HEK293 (cell line): ENCODE measurements around the gene PTGFRN.

Source experiments
- CTCF ChIA-PET: fragments of 350-600 bp; formaldehyde crosslinking; extraction: SDS; loops from one replicate; lab custom pipeline; 2021; ENCODE audit warnings: antibody characterized with exemption; lab: Yijun Ruan, JAX
- POLR2A ChIA-PET: fragments of 300-600 bp; formaldehyde crosslinking; extraction: SDS; loops from one replicate; lab custom pipeline; 2020; ENCODE audit warnings: antibody characterized with exemption, inconsistent platforms; lab: Yijun Ruan, JAX
- H3K27ac ChIP-seq: fragments of 200-500 bp; sonication (Bioruptor generic); 2 replicates; pipeline ENCODE4 v1.5.1; 2014; ENCODE audit warnings: low read depth, low read length, control low read depth, inconsistent platforms; ENCODE audit errors: extremely low read depth
- H3K36me3 ChIP-seq, 2 experiments: fragments of 200-500 bp in 1 of 2; sonication (Bioruptor generic) in 1 of 2; 1 replicate in 1 of 2; 2 replicates in 1 of 2; pipeline ENCODE4 v1.5.1; 2014 to 2017; ENCODE audit warnings: inconsistent platforms in 2 of 2, low read length in 2 of 2; ENCODE audit not compliant: control insufficient read depth in 2 of 2, insufficient read depth in 1 of 2
- H3K4me1 ChIP-seq: fragments of 200-500 bp; sonication (Bioruptor generic); 2 replicates; pipeline ENCODE4 v1.5.1; 2014; ENCODE audit warnings: mild to moderate bottlenecking, low read length, inconsistent platforms; ENCODE audit not compliant: control insufficient read depth, insufficient read depth
- H3K4me3 ChIP-seq: 2 replicates; pipeline ENCODE4 v1.5.1; 2011; ENCODE audit warnings: low read depth, mild to moderate bottlenecking, control low read depth, low read length, moderate library complexity
- H3K9me3 ChIP-seq: fragments of 200-500 bp; sonication (Bioruptor generic); 2 replicates; pipeline ENCODE4 v1.5.1; 2014; ENCODE audit warnings: low read depth, low read length, inconsistent platforms; ENCODE audit not compliant: control insufficient read depth, insufficient read depth
- ATF2 ChIP-seq: fragments of 450-650 bp; formaldehyde crosslinking; IDR thresholded peaks from 2 replicates; pipeline ENCODE4 v1.5.1; 2016; ENCODE audit warnings: missing biosample characterization, missing genetic modification characterization, low read depth
- FEZF1 ChIP-seq: fragments of 450-650 bp; formaldehyde crosslinking; IDR thresholded peaks from 2 replicates; pipeline ENCODE4 v1.5.1; 2016; ENCODE audit warnings: missing biosample characterization, missing genetic modification characterization
- GLIS1 ChIP-seq: fragments of 450-650 bp; formaldehyde crosslinking; IDR thresholded peaks from 2 replicates; pipeline ENCODE4 v1.5.1; 2016; ENCODE audit warnings: missing biosample characterization, missing genetic modification characterization
- PRDM10 ChIP-seq: fragments of 450-650 bp; formaldehyde crosslinking; IDR thresholded peaks from 2 replicates; pipeline ENCODE4 v1.5.1; 2016; ENCODE audit warnings: missing biosample characterization, missing genetic modification characterization
- PRDM4 ChIP-seq: fragments of 450-650 bp; formaldehyde crosslinking; IDR thresholded peaks from 2 replicates; pipeline ENCODE4 v1.5.1; 2017; ENCODE audit warnings: missing biosample characterization, missing genetic modification characterization
- ZBTB17 ChIP-seq: fragments of 450-650 bp; formaldehyde crosslinking; IDR thresholded peaks from 2 replicates; pipeline ENCODE4 v1.5.1; 2016; ENCODE audit warnings: missing biosample characterization, missing genetic modification characterization
- ZIC2 ChIP-seq: fragments of 450-650 bp; formaldehyde crosslinking; IDR thresholded peaks from 2 replicates; pipeline ENCODE4 v1.5.1; 2016; ENCODE audit warnings: missing biosample characterization, missing genetic modification characterization
- ZNF16 ChIP-seq: fragments of 450-650 bp; formaldehyde crosslinking; IDR thresholded peaks from 2 replicates; pipeline ENCODE4 v1.5.1; 2016; ENCODE audit warnings: low read depth, missing biosample characterization, missing genetic modification characterization
- ZNF335 ChIP-seq: fragments of 450-650 bp; formaldehyde crosslinking; conservative IDR thresholded peaks from 2 replicates; pipeline ENCODE4 v1.5.1; 2016; ENCODE audit warnings: missing biosample characterization, missing genetic modification characterization
- ZNF341 ChIP-seq: fragments of 450-650 bp; formaldehyde crosslinking; IDR thresholded peaks from 2 replicates; pipeline ENCODE4; 2016; ENCODE audit warnings: low read depth, missing biosample characterization, missing genetic modification characterization
- ZNF423 ChIP-seq: fragments of 450-650 bp; formaldehyde crosslinking; IDR thresholded peaks from 2 replicates; pipeline ENCODE4 v1.5.1; 2016; ENCODE audit warnings: missing biosample characterization, missing genetic modification characterization
- ZNF426 ChIP-seq: fragments of 450-650 bp; formaldehyde crosslinking; IDR thresholded peaks from 2 replicates; pipeline ENCODE4 v1.5.1; 2017; ENCODE audit warnings: missing biosample characterization, missing genetic modification characterization, mild to moderate bottlenecking, inconsistent platforms, moderate library complexity
- ZNF558 ChIP-seq: fragments of 450-650 bp; formaldehyde crosslinking; IDR thresholded peaks from 2 replicates; pipeline ENCODE4 v1.5.1; 2016; ENCODE audit warnings: missing biosample characterization, missing genetic modification characterization
- ZNF660 ChIP-seq: fragments of 450-650 bp; IDR thresholded peaks from 2 replicates; pipeline ENCODE4 v1.5.1; 2018; ENCODE audit warnings: missing biosample characterization, mild to moderate bottlenecking, missing genetic modification characterization
- ZNF692 ChIP-seq: fragments of 450-650 bp; formaldehyde crosslinking; IDR thresholded peaks from 2 replicates; pipeline ENCODE4 v1.5.1; 2016; ENCODE audit warnings: missing biosample characterization, missing genetic modification characterization

PTGFRN gene

GRCh38 chr1:116911188-116911553 is 1.5 kb downstream of the PTGFRN start:
- peaks cover 5% of the 10 kb centered on the region; the same call in 1 of the 2 replicates for H3K4me1 ChIP-seq
- no peaks in the 10 kb centered on the region for H3K9me3 ChIP-seq
- H3K4me3 ChIP-seq, result peak overlapping the region; percentile 85
- H3K36me3 ChIP-seq, result no peaks in the 10 kb centered on the region
- TF ChIP-seq PRDM10 (tag by site-specific recombination), result no peak
- TF ChIP-seq GLIS1 (tag by site-specific recombination), result peak; percentile 65; the same call in 1 of the 2 replicates
- peak; percentile 82 for TF ChIP-seq ZIC2 (tag by site-specific recombination)
- TF ChIP-seq ZNF692, result peak; percentile 68
- TF ChIP-seq, all 188 proteins: peak for 3
- CTCF ChIA-PET, result interaction anchor here (0.7 to 1.1 kb wide), 7 partner anchors 10 to 219 kb away, joined by 3 to 4 read pairs (median 3); no protein-coding TSS in a partner anchor
- H3K27ac ChIP-seq, result no peak overlapping the region
- POLR2A ChIA-PET, result interaction anchor here (0.9 to 2.9 kb wide), 3 partner anchors 20 to 149 kb away, joined by 3 to 15 read pairs (median 4); partner anchors contain the start of gene TTF2

GRCh38 chr1:116911779-116912469 is 2.2 kb downstream of the PTGFRN start:
- POLR2A ChIA-PET, result interaction anchor here (0.9 to 2.9 kb wide), 3 partner anchors 20 to 148 kb away, joined by 3 to 15 read pairs (median 4); partner anchors contain the start of gene TTF2
- CTCF ChIA-PET, result interaction anchor here (0.7 to 1.1 kb wide), 5 partner anchors 9 to 218 kb away, joined by 3 read pairs; no protein-coding TSS in a partner anchor
- H3K4me1 ChIP-seq, result peaks cover 5% of the 10 kb centered on the region; the same call in 1 of the 2 replicates
- peak; percentile 42; the same call in 1 of the 2 replicates for TF ChIP-seq FEZF1 (tag by site-specific recombination)
- TF ChIP-seq ZNF660 (tag by site-specific recombination), result peak; percentile 50; the same call in 1 of the 2 replicates
- TF ChIP-seq ZNF558 (tag by site-specific recombination), result no peak
- no peak for TF ChIP-seq ZNF423 (tag by site-specific recombination)
- TF ChIP-seq ZNF16, result no peak
- TF ChIP-seq ZNF335, result no peak
- 0 out of 2 replicates have a peak, but pooled peaks have one; percentile 12 for TF ChIP-seq ZNF341
- TF ChIP-seq ZNF426 (tag by site-specific recombination), result no peak
- H3K27ac ChIP-seq, result no peak overlapping the region
- no peaks in the 10 kb centered on the region for H3K36me3 ChIP-seq
- H3K4me3 ChIP-seq, result no peak overlapping the region
- H3K9me3 ChIP-seq, result no peaks in the 10 kb centered on the region

- H3K4me1 ChIP-seq, result peaks cover 5% of the 10 kb centered on the region; the same call in 1 of the 2 replicates
- no peak overlapping the region for H3K27ac ChIP-seq
- H3K4me3 ChIP-seq, result no peak overlapping the region
- CTCF ChIA-PET, result no interaction called here
- peak; percentile 73 for TF ChIP-seq PRDM4 (tag by site-specific recombination)
- 0 out of 2 replicates have a peak, but pooled peaks have one; percentile 19 for TF ChIP-seq ZBTB17 (tag by site-specific recombination)
- no peak for TF ChIP-seq ATF2 (tag by site-specific recombination)
- POLR2A ChIA-PET, result no interaction called here
- H3K9me3 ChIP-seq, result no peaks in the 10 kb centered on the region
- no peaks in the 10 kb centered on the region for H3K36me3 ChIP-seq
Observed at GRCh38 chr1:116912846-116913245, 3.1 kb downstream of the PTGFRN start.
